ENCODE results near the gene PEX11B.
A peak's percentile ranks its signal among the peaks of the same experiment; 100 is the strongest.

Gene PEX11B

GRCh38 chr1:145918144-145918991 is at the start of gene PEX11B:
TSS of gene PEX11B (minus strand) at chr1:145918717. CDS start at chr1:145918688, 29 bp downstream.
- DNase-seq (ENCODE audit: low read depth), result peak; percentile 89

GRCh38 chr1:145967288-145967687 is 48.8 kb upstream of the PEX11B start:
- DNase-seq (ENCODE audit: low read depth), result no peak

- no peak for DNase-seq (ENCODE audit: low read depth)
Observed at GRCh38 chr1:145965119-145965744, 46.7 kb upstream of the PEX11B start.

- peak; percentile 88 for DNase-seq (ENCODE audit: low read depth)
Observed at GRCh38 chr1:145964328-145965118, 46.0 kb upstream of the PEX11B start, which contains the start of the genes ANKRD34A and POLR3GL. TSS of gene ANKRD34A (minus strand) at chr1:145964575. CDS start at chr1:145961759, 2,816 bp downstream. TSS of gene POLR3GL (plus strand) at chr1:145964690. CDS start at chr1:145974866, 10,176 bp downstream.

- DNase-seq (ENCODE audit: low read depth), result no peak
Observed at GRCh38 chr1:145963265-145964019, 44.9 kb upstream of the PEX11B start.

GRCh38 chr1:145962157-145963102 is 43.9 kb upstream of the PEX11B start:
- DNase-seq (ENCODE audit: low read depth), result peak; percentile 28

GRCh38 chr1:145961425-145962156 is 43.1 kb upstream of the PEX11B start:
- DNase-seq (ENCODE audit: low read depth), result peak; percentile 40

- no peak for DNase-seq (ENCODE audit: low read depth)
Observed at GRCh38 chr1:145961109-145961424, 42.5 kb upstream of the PEX11B start.

- peak; percentile 31 for DNase-seq (ENCODE audit: low read depth)
Observed at GRCh38 chr1:145960468-145961108, 42.1 kb upstream of the PEX11B start.

- no peak for DNase-seq (ENCODE audit: low read depth)
Observed at GRCh38 chr1:145959957-145960467, 41.5 kb upstream of the PEX11B start.

- no peak for DNase-seq (ENCODE audit: low read depth)
Observed at GRCh38 chr1:145959333-145959732, 40.8 kb upstream of the PEX11B start.

GRCh38 chr1:145958734-145959133 is 40.2 kb upstream of the PEX11B start:
- no peak for DNase-seq (ENCODE audit: low read depth)

GRCh38 chr1:145957443-145958319 is 39.2 kb upstream of the PEX11B start, which contains the start of gene LIX1L:
TSS of gene LIX1L (minus strand) at chr1:145958017. CDS start at chr1:145957927, 90 bp downstream.
- peak; percentile 91 for DNase-seq (ENCODE audit: low read depth)

- DNase-seq (ENCODE audit: low read depth), result no peak
Observed at GRCh38 chr1:145956781-145957442, 38.4 kb upstream of the PEX11B start.

- no peak for DNase-seq (ENCODE audit: low read depth)
Observed at GRCh38 chr1:145956361-145956760, 37.8 kb upstream of the PEX11B start.

- DNase-seq (ENCODE audit: low read depth), result no peak
Observed at GRCh38 chr1:145955436-145955835, 36.9 kb upstream of the PEX11B start.

GRCh38 chr1:145953861-145954260 is 35.3 kb upstream of the PEX11B start:
- no peak for DNase-seq (ENCODE audit: low read depth)
